ENCODE results near the gene SMG1.
"Not testable (repeated sequence)": the region's sequence is repeated elsewhere in the genome, so short reads cannot be mapped to it uniquely, and the experiment has no call there.

Gene SMG1

DNA sequence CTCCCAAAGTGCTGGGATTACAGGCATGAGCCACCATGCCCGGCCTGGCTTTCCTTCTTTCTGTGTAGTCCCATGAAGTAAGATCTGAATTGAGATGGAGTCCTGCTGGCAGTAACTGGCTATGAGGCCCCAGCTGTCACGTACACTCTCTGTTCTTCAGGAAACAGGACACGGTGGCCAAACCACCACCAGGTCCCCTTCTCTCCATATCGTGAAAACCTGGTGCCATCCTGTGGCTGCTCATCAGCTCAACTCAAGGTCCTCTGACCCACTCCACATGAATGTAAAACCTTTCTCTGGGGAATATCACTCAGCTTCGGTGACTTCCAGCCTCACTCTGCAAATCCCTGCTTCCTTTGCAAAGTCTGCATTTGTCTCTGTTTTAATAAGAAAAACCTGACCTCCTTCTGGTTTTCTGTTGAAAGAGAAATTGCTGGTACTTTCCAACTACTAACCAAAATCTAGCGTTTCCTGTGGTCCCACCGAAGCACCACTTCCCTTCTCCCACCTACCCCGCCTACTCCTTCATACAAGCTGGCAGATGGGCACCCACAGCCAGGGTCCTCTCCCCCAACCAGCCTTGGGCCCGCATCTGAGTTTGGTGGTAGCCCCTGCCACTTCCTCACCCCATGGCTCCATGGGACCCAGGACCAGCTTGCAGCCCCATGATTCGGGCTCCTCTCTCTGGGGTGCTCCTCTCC, 168.1 kb downstream of the SMG1 start:
- not testable (repeated sequence) for FAIRE-seq

- not testable (repeated sequence) for FAIRE-seq
Measured at GRCh38 chr16:18756639-18757038, 169.6 kb downstream of the SMG1 start.
